Measurements from ENCODE around the gene LINC00305. TPM values are rescaled to one million over a fixed set of nuclear protein-coding genes. Genes with fewer than 3 reads are reported as not detected.

LINC00305 gene
- total RNA-seq = not detected

DNA sequence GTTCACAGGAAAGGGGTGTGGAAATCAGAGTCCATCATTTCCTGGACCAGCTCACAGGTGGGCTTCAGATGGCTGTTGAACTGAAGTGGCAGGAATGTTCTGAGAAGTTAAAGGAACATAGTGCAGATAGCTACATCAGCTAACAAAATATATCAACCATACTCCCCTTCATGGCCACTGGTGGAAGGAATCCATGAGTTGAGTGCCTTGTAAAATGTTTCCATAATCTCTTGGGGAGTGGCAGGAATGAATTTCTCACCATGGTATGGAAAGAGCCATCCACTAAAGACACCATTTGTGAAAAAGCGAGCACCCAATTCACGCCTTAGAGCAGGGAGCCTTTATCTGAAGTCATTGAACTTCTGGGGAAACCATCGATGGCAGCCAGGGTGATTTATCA is at the start of gene LINC00305:
Gene LINC00305, minus strand, starts transcription at position 101 of the 400 bp plus-strand sequence.
- Histone ChIP-seq H3K27me3 (no peaks in the 10 kb centered on the region), H3K27ac (no peak within 1 kb of the TSS), H3K9me3 (no peaks in the 10 kb centered on the region), H3K4me1 (no peaks in the 10 kb centered on the region), H3K4me3 (no peak within 1 kb of the TSS), H3K36me3 (no peaks in the 10 kb centered on the region)
- DNase-seq = no peak
- in situ Hi-C loops (cut with MboI; ENCODE audit: low pct_ligation_motif_present in 1 of 4, low pct_unique_long_range_greater_than_20kb in 1 of 4, low sequenced_read_pairs in 3 of 4) = no loop called here
- TF ChIP-seq, protein P1, sequence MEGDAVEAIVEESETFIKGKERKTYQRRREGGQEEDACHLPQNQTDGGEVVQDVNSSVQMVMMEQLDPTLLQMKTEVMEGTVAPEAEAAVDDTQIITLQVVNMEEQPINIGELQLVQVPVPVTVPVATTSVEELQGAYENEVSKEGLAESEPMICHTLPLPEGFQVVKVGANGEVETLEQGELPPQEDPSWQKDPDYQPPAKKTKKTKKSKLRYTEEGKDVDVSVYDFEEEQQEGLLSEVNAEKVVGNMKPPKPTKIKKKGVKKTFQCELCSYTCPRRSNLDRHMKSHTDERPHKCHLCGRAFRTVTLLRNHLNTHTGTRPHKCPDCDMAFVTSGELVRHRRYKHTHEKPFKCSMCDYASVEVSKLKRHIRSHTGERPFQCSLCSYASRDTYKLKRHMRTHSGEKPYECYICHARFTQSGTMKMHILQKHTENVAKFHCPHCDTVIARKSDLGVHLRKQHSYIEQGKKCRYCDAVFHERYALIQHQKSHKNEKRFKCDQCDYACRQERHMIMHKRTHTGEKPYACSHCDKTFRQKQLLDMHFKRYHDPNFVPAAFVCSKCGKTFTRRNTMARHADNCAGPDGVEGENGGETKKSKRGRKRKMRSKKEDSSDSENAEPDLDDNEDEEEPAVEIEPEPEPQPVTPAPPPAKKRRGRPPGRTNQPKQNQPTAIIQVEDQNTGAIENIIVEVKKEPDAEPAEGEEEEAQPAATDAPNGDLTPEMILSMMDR (IDR thresholded peaks at IDR 0.05) = no peak
- TF ChIP-seq EP300 (IDR thresholded peaks at IDR 0.05; ENCODE audit: low read depth) = no peak
- no peak for TF ChIP-seq POLR2AphosphoS5 (IDR thresholded peaks at IDR 0.05)
- no peak for TF ChIP-seq POLR2A (IDR thresholded peaks at IDR 0.05)
- intact Hi-C loops (cut with DNase I; ENCODE audit: low total_unique reads) = no loop called here
- 75% methylated on average over 3 of the region's 3 CpGs; no CpG with 5 or more reads in 1 of the 2 donors for WGBS, 2 donors (ENCODE audit: low coverage in 1 of 2)

DNA sequence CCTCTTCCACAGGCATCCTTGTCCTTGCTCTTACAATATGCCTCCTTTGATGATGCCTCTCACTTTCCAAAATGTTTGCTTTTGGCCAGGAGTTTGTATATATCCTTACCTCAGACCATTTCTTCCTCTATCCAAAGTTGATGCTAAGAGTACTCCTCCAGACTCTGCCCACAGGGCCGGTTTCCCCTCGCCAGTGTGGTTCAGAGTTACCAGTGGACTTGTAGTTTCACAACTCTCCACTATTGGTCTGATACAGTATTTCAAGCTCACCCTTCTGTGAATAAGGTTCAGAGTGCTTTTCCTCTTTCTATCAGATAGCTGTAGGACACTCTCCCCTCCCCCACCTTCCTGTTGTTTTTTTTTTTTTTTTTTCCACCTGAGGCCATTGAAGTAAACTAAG is 42.2 kb upstream of the LINC00305 start:
- WGBS, 2 donors (ENCODE audit: low coverage in 1 of 2) = 84 to 85% methylated on average over 2 of the region's 2 CpGs

DNA sequence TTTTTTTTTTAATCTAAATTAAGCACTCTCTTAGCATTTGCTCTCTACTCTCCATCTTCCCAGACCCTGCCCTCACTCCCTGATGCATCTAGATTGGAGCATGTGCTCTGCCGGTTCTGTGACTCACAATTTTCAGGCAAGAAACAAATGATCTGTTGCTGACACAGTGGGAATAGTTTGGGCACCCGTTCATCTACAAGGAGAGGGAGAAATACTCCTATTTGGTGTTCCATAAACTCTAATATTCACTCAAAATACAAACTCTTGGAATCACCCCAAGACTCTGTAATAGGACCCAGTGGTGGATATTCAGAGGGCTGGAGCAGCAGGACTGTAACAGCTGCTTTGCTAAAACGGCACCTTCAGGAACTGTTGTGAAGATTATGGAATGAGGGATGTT is 37.1 kb upstream of the LINC00305 start:
- DNase-seq = no peak
- TF ChIP-seq, protein P1 (IDR thresholded peaks at IDR 0.05) = no peak
- Histone ChIP-seq H3K27ac (no peak overlapping the region), H3K27me3 (no peaks in the 10 kb centered on the region), H3K4me3 (no peak overlapping the region), H3K36me3 (no peaks in the 10 kb centered on the region), H3K9me3 (no peaks in the 10 kb centered on the region), H3K4me1 (no peaks in the 10 kb centered on the region)
- intact Hi-C loops (cut with DNase I; ENCODE audit: low total_unique reads) (no loop called here), in situ Hi-C loops (cut with MboI; ENCODE audit: low pct_ligation_motif_present in 1 of 4, low pct_unique_long_range_greater_than_20kb in 1 of 4, low sequenced_read_pairs in 3 of 4) (no loop called here)
- WGBS, 2 donors (ENCODE audit: low coverage in 1 of 2) = 59 to 68% methylated on average over 3 of the region's 3 CpGs

More for the DNA sequence above, 42.2 kb upstream of the LINC00305 start:
- H3K9me3 ChIP-seq = no peaks in the 10 kb centered on the region
- intact Hi-C loops (cut with DNase I; ENCODE audit: low total_unique reads) = no loop called here
- no peaks in the 10 kb centered on the region for H3K36me3 ChIP-seq
- H3K27me3 ChIP-seq = no peaks in the 10 kb centered on the region
- in situ Hi-C loops (cut with MboI; ENCODE audit: low pct_ligation_motif_present in 1 of 4, low pct_unique_long_range_greater_than_20kb in 1 of 4, low sequenced_read_pairs in 3 of 4) = no loop called here
- H3K4me1 ChIP-seq = no peaks in the 10 kb centered on the region
- H3K4me3 ChIP-seq = no peak overlapping the region
- TF ChIP-seq EP300 (IDR thresholded peaks at IDR 0.05; ENCODE audit: low read depth) (no peak), POLR2AphosphoS5 (IDR thresholded peaks at IDR 0.05) (no peak), POLR2A (IDR thresholded peaks at IDR 0.05) (no peak)
- TF ChIP-seq, protein P1 (IDR thresholded peaks at IDR 0.05) = no peak
- no peak for DNase-seq
- H3K27ac ChIP-seq = no peak overlapping the region

DNA sequence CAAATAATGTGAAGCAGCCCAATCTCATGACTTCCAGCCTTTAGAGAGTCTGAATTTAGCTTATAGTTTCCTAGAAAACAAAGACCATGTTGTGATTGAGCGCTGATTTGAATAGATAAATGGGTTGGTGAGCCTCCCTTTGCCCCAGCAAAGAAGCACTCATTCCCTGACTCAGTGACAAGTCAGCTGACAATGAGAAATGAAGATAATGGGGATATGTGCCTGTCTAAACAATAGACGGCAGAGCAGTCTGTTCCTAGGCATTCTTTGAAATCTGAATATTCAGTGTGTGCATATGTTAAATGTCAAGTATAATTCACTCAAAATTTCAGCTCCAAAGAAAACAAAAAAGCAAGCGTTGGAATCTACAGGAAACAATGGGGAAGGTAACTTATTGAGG is 34.8 kb upstream of the LINC00305 start:
- DNase-seq = no peak
- no peak for TF ChIP-seq POLR2A (IDR thresholded peaks at IDR 0.05)
- TF ChIP-seq, protein P1 (IDR thresholded peaks at IDR 0.05) = no peak
- in situ Hi-C loops (cut with MboI; ENCODE audit: low pct_ligation_motif_present in 1 of 4, low pct_unique_long_range_greater_than_20kb in 1 of 4, low sequenced_read_pairs in 3 of 4) (no loop called here), intact Hi-C loops (cut with DNase I; ENCODE audit: low total_unique reads) (no loop called here)
- Histone ChIP-seq H3K4me3 (no peak overlapping the region), H3K4me1 (no peaks in the 10 kb centered on the region), H3K27me3 (no peaks in the 10 kb centered on the region), H3K27ac (no peak overlapping the region), H3K36me3 (no peaks in the 10 kb centered on the region), H3K9me3 (no peaks in the 10 kb centered on the region)
- WGBS, 2 donors (ENCODE audit: low coverage in 1 of 2) = 63% methylated on average over 3 of the region's 3 CpGs
